ENCODE measurements around the gene PHF12. TPM values are rescaled to one million over a fixed set of nuclear protein-coding genes. Genes with fewer than 3 reads are reported as not detected.

The PHF12 gene
- total RNA-seq, 1 donor from 2014 or later, result 40.0 TPM

DNA sequence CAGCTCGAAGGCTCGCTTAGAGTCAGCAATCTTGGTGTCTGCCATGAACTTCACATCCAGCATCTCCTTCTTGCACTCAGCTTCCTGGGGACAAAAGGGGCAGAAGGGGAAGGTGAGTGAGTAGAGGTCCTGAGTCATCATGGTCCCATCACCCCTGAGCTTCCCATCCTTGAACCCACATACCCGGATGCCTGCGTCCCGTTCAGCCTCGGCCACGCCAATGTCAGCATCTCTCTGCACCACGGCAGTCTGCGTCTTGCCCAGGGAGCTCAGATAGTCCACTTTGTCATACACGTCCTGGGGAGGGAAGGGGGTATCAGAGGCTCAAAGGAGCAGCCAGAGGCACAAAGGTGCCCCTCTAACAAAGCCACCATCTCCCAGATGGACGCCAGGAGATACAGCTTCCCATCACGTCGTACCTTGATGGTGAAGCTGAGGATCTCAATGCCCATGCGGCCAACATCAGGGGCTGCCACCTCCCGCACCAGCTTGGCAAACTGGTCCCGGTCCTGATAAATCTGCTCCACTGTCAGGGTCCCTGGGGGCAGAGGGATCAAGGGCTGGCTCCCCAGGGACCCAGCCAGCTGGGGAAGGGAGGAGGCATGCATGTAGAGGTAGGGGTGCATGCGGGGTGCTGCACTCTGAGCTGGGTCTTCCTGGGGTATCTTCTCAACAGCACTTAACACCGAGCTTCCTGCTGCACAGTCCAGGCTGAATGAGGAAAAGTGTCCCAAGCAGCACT lies 69.0 kb downstream of the PHF12 start:
- intact Hi-C loops (cut with DNase I), result no loop called here
- H3K4me1 ChIP-seq, result no peaks in the 10 kb centered on the region
- H3K9me3 ChIP-seq, result no peaks in the 10 kb centered on the region
- no peak overlapping the region for H3K4me3 ChIP-seq
- no peak overlapping the region for H3K27ac ChIP-seq
- no peaks in the 10 kb centered on the region for H3K27me3 ChIP-seq
- TF ChIP-seq CTCF (IDR thresholded peaks at IDR 0.05), result no peak
- DNase-seq (no peak), ATAC-seq (no peak)
- peaks cover 91% of the 10 kb centered on the region for H3K36me3 ChIP-seq

DNA sequence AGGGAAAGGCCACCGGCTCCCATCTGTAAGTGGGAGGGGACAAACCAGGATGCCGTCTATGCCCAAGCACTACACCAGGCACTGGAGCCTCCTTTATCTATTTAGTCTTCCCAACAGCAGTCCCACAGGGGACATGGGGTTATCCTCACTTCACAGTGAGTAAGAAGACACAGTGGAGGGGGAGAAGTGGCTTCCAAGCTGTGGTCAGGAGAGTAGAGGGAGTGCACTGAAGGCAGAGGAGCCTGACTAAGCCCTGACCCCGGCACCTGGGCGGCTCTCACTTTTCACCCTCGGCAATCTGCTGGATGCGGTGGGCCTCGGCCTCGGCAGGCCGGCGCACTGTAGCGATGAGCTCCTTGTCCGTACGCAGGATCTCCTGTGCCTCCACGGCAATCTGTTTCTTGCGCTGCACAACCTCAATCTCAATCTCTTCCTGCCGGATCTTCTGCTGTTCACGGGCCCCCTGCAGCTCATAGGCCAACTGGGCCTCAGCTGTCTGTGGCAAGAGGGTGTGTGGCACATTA lies 69.7 kb downstream of the PHF12 start:
- intact Hi-C loops (cut with DNase I), result no loop called here
- Histone ChIP-seq H3K4me1 (no peaks in the 10 kb centered on the region), H3K36me3 (peaks cover 87% of the 10 kb centered on the region), H3K27me3 (no peaks in the 10 kb centered on the region), H3K9me3 (no peaks in the 10 kb centered on the region), H3K4me3 (no peak overlapping the region), H3K27ac (no peak overlapping the region)
- no peak for TF ChIP-seq CTCF (IDR thresholded peaks at IDR 0.05)
- ATAC-seq (no peak), DNase-seq (no peak)

GRCh38 chr17:28880572-28880945 lies 70.8 kb downstream of the PHF12 start:
- H3K9me3 ChIP-seq, result no peaks in the 10 kb centered on the region
- no peak overlapping the region for H3K27ac ChIP-seq
- TF ChIP-seq CTCF (IDR thresholded peaks at IDR 0.05), result no peak
- no peak overlapping the region for H3K4me3 ChIP-seq
- no peak for DNase-seq
- no peak for ATAC-seq
- no peaks in the 10 kb centered on the region for H3K27me3 ChIP-seq
- H3K4me1 ChIP-seq, result no peaks in the 10 kb centered on the region
- intact Hi-C loops (cut with DNase I), result no loop called here
- H3K36me3 ChIP-seq, result peaks cover 77% of the 10 kb centered on the region

GRCh38 chr17:28879886-28880571 lies 71.3 kb downstream of the PHF12 start:
- DNase-seq (no peak), ATAC-seq (no peak)
- Histone ChIP-seq H3K27me3 (no peaks in the 10 kb centered on the region), H3K4me1 (no peaks in the 10 kb centered on the region), H3K4me3 (no peak overlapping the region), H3K27ac (no peak overlapping the region), H3K9me3 (no peaks in the 10 kb centered on the region), H3K36me3 (peaks cover 72% of the 10 kb centered on the region)
- intact Hi-C loops (cut with DNase I), result no loop called here
- TF ChIP-seq CTCF (IDR thresholded peaks at IDR 0.05), result no peak

- Histone ChIP-seq H3K4me3 (no peak overlapping the region), H3K4me1 (no peaks in the 10 kb centered on the region), H3K9me3 (no peaks in the 10 kb centered on the region), H3K27me3 (no peaks in the 10 kb centered on the region), H3K36me3 (peaks cover 61% of the 10 kb centered on the region), H3K27ac (no peak overlapping the region)
- peak; percentile 5 for TF ChIP-seq CTCF (IDR thresholded peaks at IDR 0.05)
- intact Hi-C loops (cut with DNase I), result no loop called here
- DNase-seq (no peak), ATAC-seq (peak; percentile 48)
These were observed 72.3 kb downstream of the PHF12 start for GRCh38 chr17:28878981-28879380.
